GM23338 (cell line): ENCODE measurements around the gene PHLDA3. TPM values are rescaled to one million over a fixed set of nuclear protein-coding genes. Genes with fewer than 3 reads are reported as not detected.
"Not testable (repeated sequence)": the region's sequence is repeated elsewhere in the genome, so short reads cannot be mapped to it uniquely, and the experiment has no call there.

Experiments used
- ATAC-seq: fragments of 200-7000 bp; cut with Tn5 transposase; 3 replicates; pipeline ENCODE4 v1.9.1; 2020
- DNase-seq: peaks from one replicate; pipeline ENCODE4 v3.0.0-alpha.2; 2015; ENCODE audit warnings: low spot score
- H2AFZ ChIP-seq: fragments of 200-600 bp; sonication (generic); 2 replicates; pipeline ENCODE4 v1.8.0; 2016; ENCODE audit warnings: antibody characterized with exemption, mild to moderate bottlenecking, moderate library complexity
- H3F3A ChIP-seq: fragments of 200-600 bp; sonication (generic); replicated peaks from 2 replicates; pipeline ENCODE4 v1.8.0; 2017; ENCODE audit warnings: antibody characterized with exemption, mixed run types, low read depth
- H3K27ac ChIP-seq: fragments of 200-600 bp; sonication (generic); 2 replicates; pipeline ENCODE4 v1.6.1; 2016; ENCODE audit warnings: low read depth
- H3K27me3 ChIP-seq: fragments of 200-600 bp; sonication (generic); 2 replicates; pipeline ENCODE4 v1.8.0; 2016; ENCODE audit warnings: mild to moderate bottlenecking, mixed run types, moderate library complexity; ENCODE audit not compliant: insufficient read depth
- H3K36me3 ChIP-seq: fragments of 200-600 bp; sonication (generic); 2 replicates; pipeline ENCODE4 v1.8.0; 2016; ENCODE audit warnings: mild to moderate bottlenecking; ENCODE audit not compliant: insufficient read depth
- H3K4me1 ChIP-seq: fragments of 200-600 bp; sonication (generic); 2 replicates; pipeline ENCODE4 v1.8.0; 2016; ENCODE audit warnings: mild to moderate bottlenecking, moderate library complexity; ENCODE audit not compliant: insufficient read depth
- H3K4me2 ChIP-seq: fragments of 200-600 bp; sonication (generic); 2 replicates; pipeline ENCODE4 v1.7.1; 2017; ENCODE audit warnings: mixed run types
- H3K4me3 ChIP-seq: fragments of 200-600 bp; sonication (generic); 2 replicates; pipeline ENCODE4 v1.6.1; 2016; ENCODE audit warnings: mixed run types
- H3K79me2 ChIP-seq: fragments of 200-600 bp; sonication (generic); replicated peaks from 2 replicates; pipeline ENCODE4 v1.8.0; 2017; ENCODE audit warnings: mild to moderate bottlenecking; ENCODE audit not compliant: insufficient read depth
- H3K9me2 ChIP-seq: fragments of 200-600 bp; sonication (generic); 2 replicates; pipeline ENCODE4 v1.8.0; 2017; ENCODE audit not compliant: insufficient read depth
- H4K20me1 ChIP-seq: fragments of 200-600 bp; sonication (generic); replicated peaks from 2 replicates; pipeline ENCODE4 v1.8.0; 2017; ENCODE audit warnings: mild to moderate bottlenecking; ENCODE audit not compliant: insufficient read depth
- H3K27ac Mint-ChIP-seq: 2 replicates; pipeline ENCODE4 v1.8.0; 2020; ENCODE audit warnings: inconsistent platforms, mild to moderate bottlenecking, moderate library complexity, mixed read lengths
- H3K27me3 Mint-ChIP-seq: 3 replicates; pipeline ENCODE4 v1.8.0; 2022; ENCODE audit warnings: low read depth, mild to moderate bottlenecking, moderate library complexity, mixed read lengths, inconsistent platforms; ENCODE audit not compliant: insufficient read depth, poor library complexity
- H3K36me3 Mint-ChIP-seq: 3 replicates; pipeline ENCODE4 v1.8.0; 2021; ENCODE audit warnings: low read depth, mild to moderate bottlenecking, inconsistent platforms, moderate library complexity, mixed read lengths
- H3K4me1 Mint-ChIP-seq: 3 replicates; pipeline ENCODE4 v1.8.0; 2020; ENCODE audit warnings: mild to moderate bottlenecking, inconsistent platforms, mixed read lengths
- H3K4me3 Mint-ChIP-seq: 3 replicates; pipeline ENCODE4 v1.8.0; 2021; ENCODE audit warnings: moderate library complexity, mild to moderate bottlenecking, inconsistent platforms, mixed read lengths
- H3K9me3 Mint-ChIP-seq: 3 replicates; pipeline ENCODE4 v1.8.0; 2020; ENCODE audit warnings: moderate library complexity, mild to moderate bottlenecking, inconsistent platforms, mixed read lengths
- EZH2 ChIP-seq: fragments of 200-600 bp; sonication (generic); IDR thresholded peaks from one replicate; pipeline ENCODE4 v1.8.0; 2017; ENCODE audit warnings: antibody characterized with exemption, mild to moderate bottlenecking, low read depth; ENCODE audit not compliant: unreplicated experiment
- NANOG ChIP-seq: IDR thresholded peaks from 2 replicates; pipeline ENCODE4 v1.6.1; 2016; ENCODE audit warnings: antibody characterized with exemption, borderline replicate concordance
- POLR2AphosphoS5 ChIP-seq: IDR thresholded peaks from 2 replicates; pipeline ENCODE4 v1.6.1; 2016; ENCODE audit warnings: antibody characterized with exemption, low read depth
- ZNF114 ChIP-seq: fragments of 250-450 bp; sonication (Bioruptor Pico); IDR thresholded peaks from 2 replicates; pipeline ENCODE4 v1.5.0; 2020; ENCODE audit warnings: mild to moderate bottlenecking, moderate library complexity
- polyA plus RNA-seq: library from polyadenylated mRNA; unstranded; fragments of >200 nt; fragmentation: Nextera tagmentation; extraction: Ambion mirVana; gene quantifications from 2 replicates; pipeline ENCODE4 v1.2.1, GENCODE V29; 2016
- total RNA-seq: library from RNA; depleted of rRNA; stranded (reverse); fragments of >200 nt; shearing (Covaris generic); gene quantifications from 2 replicates; pipeline ENCODE4 v1.2.3, GENCODE V29; 2014
- TF ChIP-seq, protein P1 (sequence below): IDR thresholded peaks from one replicate; pipeline ENCODE4 v1.6.1; 2018; ENCODE audit warnings: antibody characterized with exemption; ENCODE audit not compliant: unreplicated experiment
- TF ChIP-seq, protein P2 (sequence below): fragments of 250-450 bp; sonication (Bioruptor Pico); IDR thresholded peaks from 2 replicates; pipeline ENCODE4 v1.5.0; 2020; ENCODE audit warnings: mild to moderate bottlenecking, moderate library complexity

Gene PHLDA3
- total and polyA plus RNA-seq, 2 experiments from 2014 or later: 37.5 to 87.4 TPM

DNA sequence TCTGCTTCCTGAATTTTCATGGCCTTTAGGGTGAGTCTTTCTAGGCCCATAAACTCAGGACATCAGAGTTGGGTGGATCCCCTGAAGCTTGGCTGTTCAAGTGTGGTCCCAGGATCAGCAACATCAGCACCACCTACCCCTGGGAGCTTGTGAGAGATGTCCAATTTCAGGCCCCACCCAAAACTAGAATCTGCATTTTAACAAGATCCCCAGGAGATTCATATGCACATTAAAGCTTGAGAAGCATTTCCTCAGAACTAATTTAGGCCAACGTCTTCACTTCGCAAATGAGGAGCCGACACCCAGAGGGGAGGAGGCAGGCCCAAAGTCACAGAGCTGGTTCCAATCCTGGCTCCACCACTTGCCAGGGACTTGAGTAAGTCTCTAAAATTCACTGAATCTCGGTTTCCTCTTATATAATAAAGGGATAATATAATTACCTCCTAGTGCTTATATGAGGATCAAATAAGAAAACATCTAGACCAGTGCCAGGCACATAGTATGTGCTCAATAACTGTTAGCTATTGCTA is 10.3 kb upstream of the PHLDA3 start (continued):
- TF ChIP-seq, protein P1, sequence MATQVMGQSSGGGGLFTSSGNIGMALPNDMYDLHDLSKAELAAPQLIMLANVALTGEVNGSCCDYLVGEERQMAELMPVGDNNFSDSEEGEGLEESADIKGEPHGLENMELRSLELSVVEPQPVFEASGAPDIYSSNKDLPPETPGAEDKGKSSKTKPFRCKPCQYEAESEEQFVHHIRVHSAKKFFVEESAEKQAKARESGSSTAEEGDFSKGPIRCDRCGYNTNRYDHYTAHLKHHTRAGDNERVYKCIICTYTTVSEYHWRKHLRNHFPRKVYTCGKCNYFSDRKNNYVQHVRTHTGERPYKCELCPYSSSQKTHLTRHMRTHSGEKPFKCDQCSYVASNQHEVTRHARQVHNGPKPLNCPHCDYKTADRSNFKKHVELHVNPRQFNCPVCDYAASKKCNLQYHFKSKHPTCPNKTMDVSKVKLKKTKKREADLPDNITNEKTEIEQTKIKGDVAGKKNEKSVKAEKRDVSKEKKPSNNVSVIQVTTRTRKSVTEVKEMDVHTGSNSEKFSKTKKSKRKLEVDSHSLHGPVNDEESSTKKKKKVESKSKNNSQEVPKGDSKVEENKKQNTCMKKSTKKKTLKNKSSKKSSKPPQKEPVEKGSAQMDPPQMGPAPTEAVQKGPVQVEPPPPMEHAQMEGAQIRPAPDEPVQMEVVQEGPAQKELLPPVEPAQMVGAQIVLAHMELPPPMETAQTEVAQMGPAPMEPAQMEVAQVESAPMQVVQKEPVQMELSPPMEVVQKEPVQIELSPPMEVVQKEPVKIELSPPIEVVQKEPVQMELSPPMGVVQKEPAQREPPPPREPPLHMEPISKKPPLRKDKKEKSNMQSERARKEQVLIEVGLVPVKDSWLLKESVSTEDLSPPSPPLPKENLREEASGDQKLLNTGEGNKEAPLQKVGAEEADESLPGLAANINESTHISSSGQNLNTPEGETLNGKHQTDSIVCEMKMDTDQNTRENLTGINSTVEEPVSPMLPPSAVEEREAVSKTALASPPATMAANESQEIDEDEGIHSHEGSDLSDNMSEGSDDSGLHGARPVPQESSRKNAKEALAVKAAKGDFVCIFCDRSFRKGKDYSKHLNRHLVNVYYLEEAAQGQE: no peak

DNA sequence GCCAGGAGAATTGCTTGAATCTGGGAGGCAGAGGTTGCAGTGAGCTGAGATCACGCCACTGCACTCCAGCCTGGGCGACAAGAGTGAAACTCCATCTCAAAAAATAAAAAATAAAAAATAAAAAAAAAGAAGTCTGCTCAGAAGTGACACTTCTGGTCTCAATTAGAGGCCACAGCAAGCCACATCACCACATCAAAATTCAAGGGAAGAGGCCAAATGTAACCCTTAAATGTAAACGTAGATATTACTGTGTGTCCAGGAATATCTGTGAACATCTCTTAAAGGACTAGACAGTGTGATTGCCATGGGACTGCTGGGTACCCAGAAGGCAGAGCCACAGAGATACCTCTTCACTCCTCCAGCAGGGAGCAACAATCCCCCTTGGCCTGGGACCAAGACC is 9.7 kb upstream of the PHLDA3 start:
- H3K27me3 ChIP-seq, H3K36me3 Mint-ChIP-seq, DNase-seq, H3K79me2 ChIP-seq, H3K4me2 ChIP-seq, ATAC-seq, H3F3A ChIP-seq, H4K20me1 ChIP-seq, H3K4me3 ChIP-seq, H3K27ac Mint-ChIP-seq, H3K9me3 Mint-ChIP-seq, H3K36me3 ChIP-seq, H3K9me2 ChIP-seq, H3K27ac ChIP-seq, H2AFZ ChIP-seq, H3K4me3 Mint-ChIP-seq: not testable (repeated sequence)
- Mint-ChIP-seq H3K4me1 (peaks cover 31% of the 10 kb centered on the region), H3K27me3 (peaks cover 16% of the 10 kb centered on the region)
- peaks cover 27% of the 10 kb centered on the region for H3K4me1 ChIP-seq

DNA sequence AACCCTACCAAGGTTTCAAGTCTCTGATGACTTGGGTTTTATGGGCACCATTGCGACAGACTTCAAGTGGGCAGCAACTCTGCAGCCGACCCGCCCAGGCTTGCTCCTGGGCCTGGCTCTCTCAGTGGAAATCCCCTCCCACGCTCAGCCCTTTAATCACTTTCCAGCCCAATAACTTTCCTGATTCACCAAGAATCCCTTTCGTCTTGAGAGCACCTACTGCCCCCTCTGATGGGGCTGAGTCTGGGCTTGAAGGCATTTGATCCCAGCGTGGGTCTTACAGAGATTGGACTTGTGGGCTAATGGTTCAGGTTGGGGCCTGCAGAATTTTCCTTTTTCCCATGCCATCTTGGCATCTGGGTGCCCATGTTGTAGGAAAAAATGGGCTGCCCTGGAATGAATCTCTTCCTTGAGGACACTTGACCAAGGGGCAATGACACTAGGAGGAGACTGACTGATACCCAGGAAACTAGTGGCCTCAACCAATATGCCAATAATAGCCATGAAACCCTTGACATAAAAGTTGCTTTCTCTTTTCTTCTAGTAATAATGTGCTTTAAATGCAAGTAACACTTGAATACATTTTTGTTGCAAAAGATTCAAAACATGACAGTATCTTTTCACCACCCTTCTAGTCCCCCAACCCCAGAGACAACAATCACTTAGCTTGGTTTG is 7.8 kb upstream of the PHLDA3 start:
- H3K27ac ChIP-seq: no peak overlapping the region
- Mint-ChIP-seq H3K4me1 (peaks cover 26% of the 10 kb centered on the region), H3K27ac (no peak overlapping the region), H3K9me3 (no peaks in the 10 kb centered on the region), H3K27me3 (peaks cover 16% of the 10 kb centered on the region), H3K36me3 (no peaks in the 10 kb centered on the region), H3K4me3 (no peak overlapping the region)
- H3K4me2 ChIP-seq: no peak overlapping the region
- no peaks in the 10 kb centered on the region; the same call in 1 of the 2 replicates for H3F3A ChIP-seq
- DNase-seq (no peak), ATAC-seq (no peak)
- no peak overlapping the region for H2AFZ ChIP-seq
- H3K36me3 ChIP-seq: no peaks in the 10 kb centered on the region
- H3K9me2 ChIP-seq: no peaks in the 10 kb centered on the region
- TF ChIP-seq NANOG (no peak), EZH2 (no peak), ZNF114 (no peak), POLR2AphosphoS5 (no peak)
- TF ChIP-seq, protein P2, sequence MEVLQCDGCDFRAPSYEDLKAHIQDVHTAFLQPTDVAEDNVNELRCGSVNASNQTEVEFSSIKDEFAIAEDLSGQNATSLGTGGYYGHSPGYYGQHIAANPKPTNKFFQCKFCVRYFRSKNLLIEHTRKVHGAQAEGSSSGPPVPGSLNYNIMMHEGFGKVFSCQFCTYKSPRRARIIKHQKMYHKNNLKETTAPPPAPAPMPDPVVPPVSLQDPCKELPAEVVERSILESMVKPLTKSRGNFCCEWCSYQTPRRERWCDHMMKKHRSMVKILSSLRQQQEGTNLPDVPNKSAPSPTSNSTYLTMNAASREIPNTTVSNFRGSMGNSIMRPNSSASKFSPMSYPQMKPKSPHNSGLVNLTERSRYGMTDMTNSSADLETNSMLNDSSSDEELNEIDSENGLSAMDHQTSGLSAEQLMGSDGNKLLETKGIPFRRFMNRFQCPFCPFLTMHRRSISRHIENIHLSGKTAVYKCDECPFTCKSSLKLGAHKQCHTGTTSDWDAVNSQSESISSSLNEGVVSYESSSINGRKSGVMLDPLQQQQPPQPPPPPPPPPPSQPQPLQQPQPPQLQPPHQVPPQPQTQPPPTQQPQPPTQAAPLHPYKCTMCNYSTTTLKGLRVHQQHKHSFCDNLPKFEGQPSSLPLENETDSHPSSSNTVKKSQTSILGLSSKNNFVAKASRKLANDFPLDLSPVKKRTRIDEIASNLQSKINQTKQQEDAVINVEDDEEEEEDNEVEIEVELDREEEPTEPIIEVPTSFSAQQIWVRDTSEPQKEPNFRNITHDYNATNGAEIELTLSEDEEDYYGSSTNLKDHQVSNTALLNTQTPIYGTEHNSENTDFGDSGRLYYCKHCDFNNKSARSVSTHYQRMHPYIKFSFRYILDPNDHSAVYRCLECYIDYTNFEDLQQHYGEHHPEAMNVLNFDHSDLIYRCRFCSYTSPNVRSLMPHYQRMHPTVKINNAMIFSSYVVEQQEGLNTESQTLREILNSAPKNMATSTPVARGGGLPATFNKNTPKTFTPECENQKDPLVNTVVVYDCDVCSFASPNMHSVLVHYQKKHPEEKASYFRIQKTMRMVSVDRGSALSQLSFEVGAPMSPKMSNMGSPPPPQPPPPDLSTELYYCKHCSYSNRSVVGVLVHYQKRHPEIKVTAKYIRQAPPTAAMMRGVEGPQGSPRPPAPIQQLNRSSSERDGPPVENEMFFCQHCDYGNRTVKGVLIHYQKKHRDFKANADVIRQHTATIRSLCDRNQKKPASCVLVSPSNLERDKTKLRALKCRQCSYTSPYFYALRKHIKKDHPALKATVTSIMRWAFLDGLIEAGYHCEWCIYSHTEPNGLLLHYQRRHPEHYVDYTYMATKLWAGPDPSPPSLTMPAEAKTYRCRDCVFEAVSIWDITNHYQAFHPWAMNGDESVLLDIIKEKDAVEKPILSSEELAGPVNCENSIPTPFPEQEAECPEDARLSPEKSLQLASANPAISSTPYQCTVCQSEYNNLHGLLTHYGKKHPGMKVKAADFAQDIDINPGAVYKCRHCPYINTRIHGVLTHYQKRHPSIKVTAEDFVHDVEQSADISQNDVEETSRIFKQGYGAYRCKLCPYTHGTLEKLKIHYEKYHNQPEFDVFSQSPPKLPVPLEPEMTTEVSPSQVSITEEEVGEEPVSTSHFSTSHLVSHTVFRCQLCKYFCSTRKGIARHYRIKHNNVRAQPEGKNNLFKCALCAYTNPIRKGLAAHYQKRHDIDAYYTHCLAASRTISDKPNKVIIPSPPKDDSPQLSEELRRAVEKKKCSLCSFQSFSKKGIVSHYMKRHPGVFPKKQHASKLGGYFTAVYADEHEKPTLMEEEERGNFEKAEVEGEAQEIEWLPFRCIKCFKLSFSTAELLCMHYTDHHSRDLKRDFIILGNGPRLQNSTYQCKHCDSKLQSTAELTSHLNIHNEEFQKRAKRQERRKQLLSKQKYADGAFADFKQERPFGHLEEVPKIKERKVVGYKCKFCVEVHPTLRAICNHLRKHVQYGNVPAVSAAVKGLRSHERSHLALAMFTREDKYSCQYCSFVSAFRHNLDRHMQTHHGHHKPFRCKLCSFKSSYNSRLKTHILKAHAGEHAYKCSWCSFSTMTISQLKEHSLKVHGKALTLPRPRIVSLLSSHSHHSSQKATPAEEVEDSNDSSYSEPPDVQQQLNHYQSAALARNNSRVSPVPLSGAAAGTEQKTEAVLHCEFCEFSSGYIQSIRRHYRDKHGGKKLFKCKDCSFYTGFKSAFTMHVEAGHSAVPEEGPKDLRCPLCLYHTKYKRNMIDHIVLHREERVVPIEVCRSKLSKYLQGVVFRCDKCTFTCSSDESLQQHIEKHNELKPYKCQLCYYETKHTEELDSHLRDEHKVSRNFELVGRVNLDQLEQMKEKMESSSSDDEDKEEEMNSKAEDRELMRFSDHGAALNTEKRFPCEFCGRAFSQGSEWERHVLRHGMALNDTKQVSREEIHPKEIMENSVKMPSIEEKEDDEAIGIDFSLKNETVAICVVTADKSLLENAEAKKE (CRISPR knock-in tag): no peak
- peaks cover 22% of the 10 kb centered on the region for H3K4me1 ChIP-seq
- H3K4me3 ChIP-seq: no peak overlapping the region
- H3K79me2 ChIP-seq: no peaks in the 10 kb centered on the region
- H4K20me1 ChIP-seq: no peaks in the 10 kb centered on the region
- peaks cover 15% of the 10 kb centered on the region for H3K27me3 ChIP-seq
